Activated naive CD4-positive, alpha-beta T cell treated with Interleukin-2 at 50 U/mL for 16 hours (primary cell): ENCODE measurements around the gene ATXN7L1.
"Not testable (repeated sequence)": the region's sequence is repeated elsewhere in the genome, so short reads cannot be mapped to it uniquely, and the experiment has no call there.

Experiments used
- DNase-seq: peaks from one replicate; pipeline ENCODE4 v3.0.0-alpha.2; 2020

Gene ATXN7L1

GRCh38 chr7:105799006-105799405 is 77.4 kb downstream of the ATXN7L1 start:
- DNase-seq = no peak

GRCh38 chr7:105797652-105798051 is 78.7 kb downstream of the ATXN7L1 start:
- DNase-seq = no peak

GRCh38 chr7:105796365-105796764 is 80.0 kb downstream of the ATXN7L1 start:
- DNase-seq = no peak

- DNase-seq = no peak
Observed at GRCh38 chr7:105794741-105795729, 81.4 kb downstream of the ATXN7L1 start.

- no peak for DNase-seq
Observed at GRCh38 chr7:105792488-105793370, 83.7 kb downstream of the ATXN7L1 start.

- no peak for DNase-seq
Observed at GRCh38 chr7:105791926-105792325, 84.5 kb downstream of the ATXN7L1 start.

- DNase-seq = no peak
Observed at GRCh38 chr7:105790996-105791395, 85.4 kb downstream of the ATXN7L1 start.

- not testable (repeated sequence) for DNase-seq
Observed at GRCh38 chr7:105790452-105790851, 85.9 kb downstream of the ATXN7L1 start.

- DNase-seq = no peak
Observed at GRCh38 chr7:105788816-105789349, 87.5 kb downstream of the ATXN7L1 start.

- no peak for DNase-seq
Observed at GRCh38 chr7:105788356-105788755, 88.0 kb downstream of the ATXN7L1 start.

GRCh38 chr7:105787793-105788192 is 88.6 kb downstream of the ATXN7L1 start:
- DNase-seq = no peak

GRCh38 chr7:105786520-105787470 is 89.6 kb downstream of the ATXN7L1 start:
- no peak for DNase-seq

GRCh38 chr7:105782391-105783042 is 93.9 kb downstream of the ATXN7L1 start:
- peak; percentile 60 for DNase-seq

- no peak for DNase-seq
Observed at GRCh38 chr7:105779856-105780780, 96.3 kb downstream of the ATXN7L1 start.

- DNase-seq = no peak
Observed at GRCh38 chr7:105778956-105779355, 97.4 kb downstream of the ATXN7L1 start.

GRCh38 chr7:105776986-105777910 is 99.2 kb downstream of the ATXN7L1 start:
- no peak for DNase-seq

- DNase-seq = no peak
Observed at GRCh38 chr7:105776068-105776790, 100.2 kb downstream of the ATXN7L1 start.

GRCh38 chr7:105775580-105775979 is 100.8 kb downstream of the ATXN7L1 start:
- DNase-seq = no peak
